Tibial artery (tissue), 4 donors: ENCODE measurements around the gene CRB3.
"Not testable (repeated sequence)": the region's sequence is repeated elsewhere in the genome, so short reads cannot be mapped to it uniquely, and the experiment has no call there.

Experiments used
- DNase-seq, 2 donors: peaks; one replicate each; pipeline ENCODE4 v3.0.0-alpha.2; 2019
- H3K27ac ChIP-seq, 2 donors: fragments of 200-600 bp; sonication (generic) in 1 of 2; 1 replicate in 1 of 2; 2 replicates in 1 of 2; pipeline ENCODE4 v1.5.1; 2018 to 2019; ENCODE audit warnings: mild to moderate bottlenecking in 1 of 2
- H3K27me3 ChIP-seq, 2 donors: fragments of 200-600 bp; sonication (generic) in 1 of 2; one replicate each; pipeline versions ENCODE4 v1.5.1 to v1.6.0; 2016 to 2019
- H3K36me3 ChIP-seq, 3 donors: fragments of 200-600 bp; sonication (generic) in 2 of 3; one replicate each; pipeline ENCODE4 v1.5.1; 2016 to 2019; ENCODE audit warnings: mild to moderate bottlenecking in 2 of 3
- H3K4me1 ChIP-seq, 4 donors: fragments of 200-600 bp; sonication (generic) in 2 of 4; 1 replicate in 3 of 4; 2 replicates in 1 of 4; pipeline ENCODE4 v1.5.1; 2016 to 2019
- H3K4me3 ChIP-seq, 2 donors: fragments of 200-600 bp; sonication (generic) in 1 of 2; 1 replicate in 1 of 2; 2 replicates in 1 of 2; pipeline ENCODE4 v1.5.1; 2018 to 2019; ENCODE audit warnings: mild to moderate bottlenecking in 2 of 2
- H3K9me3 ChIP-seq, 3 donors: fragments of 200-600 bp; sonication (generic) in 1 of 3; one replicate each; pipeline ENCODE4 v1.5.1; 2016 to 2019
- intact Hi-C: fragments of 100-400 bp; cut with DNase I; formaldehyde crosslinking; loops from one replicate; pipeline ENCODE4 v1.15.0; 2023; ENCODE audit warnings: low total_unique reads
- TF ChIP-seq, protein P1 (sequence below), 2 experiments: fragments of 200-600 bp in 1 of 2; fragments of 450-650 bp in 1 of 2; IDR thresholded peaks; one replicate each; pipeline ENCODE4 v1.5.1; 2017 to 2019; ENCODE audit warnings: antibody characterized with exemption in 2 of 2, mild to moderate bottlenecking in 1 of 2, moderate library complexity in 1 of 2

The CRB3 gene

DNA sequence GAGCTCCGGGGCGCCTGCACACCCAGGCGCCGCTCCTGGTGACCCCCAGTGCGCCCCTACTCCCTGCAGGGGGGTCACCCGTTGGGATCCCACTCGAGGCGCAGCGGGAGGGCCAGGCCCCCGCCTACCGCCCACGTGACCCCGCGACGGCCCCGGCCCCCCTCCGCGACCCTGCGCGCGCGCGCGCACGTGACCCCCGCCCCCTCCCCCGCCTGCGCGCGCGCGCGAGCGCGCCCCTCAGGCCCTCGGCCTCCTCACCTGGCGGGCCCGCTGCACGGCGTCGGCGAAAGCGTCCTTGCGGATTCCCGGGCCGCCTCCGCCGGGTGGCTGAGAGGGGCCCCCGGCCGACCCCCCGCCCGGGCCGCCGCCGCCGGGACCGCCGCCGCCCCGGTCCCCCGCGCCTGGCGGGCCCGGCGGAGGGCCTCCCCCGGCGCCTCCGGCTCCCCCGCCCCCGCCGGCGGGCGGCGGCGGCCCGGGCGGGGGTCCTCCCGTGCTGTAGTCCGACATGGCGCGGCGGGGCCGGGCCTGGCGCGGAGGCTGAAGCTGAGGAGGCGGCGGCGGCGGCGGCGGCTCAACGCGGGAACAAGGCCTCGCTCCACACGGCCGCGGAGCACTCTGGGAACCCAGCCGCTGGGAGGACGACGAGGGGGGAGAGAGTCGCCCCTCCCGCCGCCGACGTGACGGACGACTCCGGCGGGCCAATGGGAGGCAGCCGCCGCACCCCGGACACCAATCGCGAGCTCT, 39.7 kb upstream of the CRB3 start, which contains the start of gene KHSRP:
Gene KHSRP (minus strand): TSS at position 617 of the 744 bp plus-strand sequence. CDS start 110 bp downstream, at position 507.
- intact Hi-C loops, result loop anchor here (2.0 kb wide), 1 partner anchor 52 kb away; the partner anchor contains the start of gene ALKBH7
- H3K36me3 ChIP-seq, result peaks cover 10 to 28% (median 27%) of the 10 kb centered on the region in 3 donors
- peak within 1 kb of the TSS; percentile 67 to 75 for H3K4me3 ChIP-seq
- H3K27ac ChIP-seq, result peak within 1 kb of the TSS; percentile 45 to 75
- no peaks in the 10 kb centered on the region for H3K27me3 ChIP-seq
- H3K9me3 ChIP-seq, result no peaks in the 10 kb centered on the region
- DNase-seq, result no peak
- TF ChIP-seq, protein P1, sequence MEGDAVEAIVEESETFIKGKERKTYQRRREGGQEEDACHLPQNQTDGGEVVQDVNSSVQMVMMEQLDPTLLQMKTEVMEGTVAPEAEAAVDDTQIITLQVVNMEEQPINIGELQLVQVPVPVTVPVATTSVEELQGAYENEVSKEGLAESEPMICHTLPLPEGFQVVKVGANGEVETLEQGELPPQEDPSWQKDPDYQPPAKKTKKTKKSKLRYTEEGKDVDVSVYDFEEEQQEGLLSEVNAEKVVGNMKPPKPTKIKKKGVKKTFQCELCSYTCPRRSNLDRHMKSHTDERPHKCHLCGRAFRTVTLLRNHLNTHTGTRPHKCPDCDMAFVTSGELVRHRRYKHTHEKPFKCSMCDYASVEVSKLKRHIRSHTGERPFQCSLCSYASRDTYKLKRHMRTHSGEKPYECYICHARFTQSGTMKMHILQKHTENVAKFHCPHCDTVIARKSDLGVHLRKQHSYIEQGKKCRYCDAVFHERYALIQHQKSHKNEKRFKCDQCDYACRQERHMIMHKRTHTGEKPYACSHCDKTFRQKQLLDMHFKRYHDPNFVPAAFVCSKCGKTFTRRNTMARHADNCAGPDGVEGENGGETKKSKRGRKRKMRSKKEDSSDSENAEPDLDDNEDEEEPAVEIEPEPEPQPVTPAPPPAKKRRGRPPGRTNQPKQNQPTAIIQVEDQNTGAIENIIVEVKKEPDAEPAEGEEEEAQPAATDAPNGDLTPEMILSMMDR (IDR thresholded peaks at IDR 0.05), result no peak
- H3K4me1 ChIP-seq, result peaks cover 0 to 35% (median 27%) of the 10 kb centered on the region in 4 donors

DNA sequence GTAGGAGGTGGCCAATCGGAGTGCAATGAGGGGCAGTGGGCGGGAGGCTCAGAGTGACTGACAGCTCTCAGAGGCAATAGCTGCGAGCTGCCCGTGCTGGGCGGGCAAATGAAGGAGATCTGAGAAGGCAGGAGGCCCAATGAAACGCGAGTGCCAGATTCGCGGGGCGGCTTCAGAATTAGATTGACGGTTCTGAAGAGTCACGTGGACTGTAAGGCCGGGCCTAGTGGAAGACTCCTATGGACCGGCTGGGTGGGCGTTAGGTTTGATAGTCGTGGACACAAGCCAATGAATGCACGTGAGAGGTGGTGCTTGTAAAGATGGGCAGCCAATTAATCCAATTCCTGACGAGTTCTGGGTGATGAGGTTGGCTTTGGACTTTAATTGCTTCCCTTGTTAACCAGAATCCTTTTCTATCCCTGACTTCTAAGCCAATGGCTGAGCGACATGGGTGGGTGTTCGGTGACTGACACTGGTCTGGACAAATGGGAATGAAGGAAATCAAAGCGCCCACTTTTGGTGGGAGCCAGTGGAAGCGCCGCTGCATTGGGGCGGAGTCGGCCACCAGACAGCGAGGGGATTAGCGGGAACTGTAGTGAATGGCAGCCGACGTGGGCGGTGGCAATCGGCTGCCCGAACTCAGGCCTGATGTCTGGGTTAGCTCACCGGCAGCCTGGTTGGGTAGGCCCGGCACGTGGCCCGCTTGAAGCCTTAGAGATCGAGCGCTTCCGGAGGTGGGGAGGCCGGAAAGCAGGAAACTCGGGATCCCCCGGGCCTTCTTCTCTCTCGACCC, 38.9 kb upstream of the CRB3 start:
- TF ChIP-seq, protein P1 (IDR thresholded peaks at IDR 0.05), result peak in 1 of 2 experiments; percentile 35
- peak overlapping the region; percentile 67 to 75 for H3K4me3 ChIP-seq
- no peaks in the 10 kb centered on the region for H3K27me3 ChIP-seq
- no peaks in the 10 kb centered on the region for H3K9me3 ChIP-seq
- H3K36me3 ChIP-seq, result peaks cover 4 to 20% (median 19%) of the 10 kb centered on the region in 3 donors
- intact Hi-C loops, result loop anchor here (2.0 kb wide), 1 partner anchor 52 kb away; the partner anchor contains the start of gene ALKBH7
- H3K4me1 ChIP-seq, result peaks cover 0 to 35% (median 27%) of the 10 kb centered on the region in 4 donors
- peak; percentile 100 for DNase-seq
- H3K27ac ChIP-seq, result peak overlapping the region; percentile 38 to 75

DNA sequence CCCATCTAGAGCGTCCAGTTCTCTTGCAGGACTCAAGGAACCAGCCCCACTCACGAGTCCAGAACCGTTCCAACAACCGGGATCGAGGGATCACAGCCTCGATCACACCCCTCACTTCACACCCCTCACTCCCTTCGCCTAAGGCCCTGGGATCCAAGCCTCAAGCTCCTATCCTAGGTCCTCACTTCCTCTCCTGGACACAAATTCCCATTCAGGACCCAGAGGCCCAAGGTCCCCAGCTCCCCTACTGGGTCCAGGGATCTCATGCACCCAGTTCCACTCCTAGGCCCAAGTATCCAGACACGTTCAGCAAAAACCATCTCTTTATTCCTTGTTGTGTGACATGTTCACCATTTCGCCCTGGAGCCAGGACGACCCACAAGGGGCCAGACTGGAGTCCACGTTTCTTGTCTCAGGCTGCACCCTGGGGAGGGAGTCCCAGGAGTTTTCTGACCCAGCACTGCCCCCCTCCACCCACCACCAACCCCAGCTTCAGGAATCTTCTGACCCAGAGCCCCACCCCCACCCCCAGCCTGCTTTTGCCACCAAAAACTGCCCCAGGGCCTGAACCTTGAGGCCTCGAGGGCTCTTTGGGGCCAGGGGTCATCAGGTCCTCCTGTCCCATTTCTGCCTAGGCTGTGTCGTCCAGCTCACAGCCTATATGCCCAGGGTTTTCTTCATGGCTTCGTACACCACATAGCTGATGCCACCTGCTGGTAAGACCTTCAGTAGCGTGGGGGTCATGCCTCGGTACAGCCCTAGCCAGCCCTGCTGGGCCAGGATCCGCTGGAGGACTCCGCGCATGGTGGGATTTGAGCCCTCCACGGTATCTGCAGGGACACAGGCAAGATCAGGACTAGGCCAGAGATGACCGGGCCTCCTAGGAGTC, 38.1 kb upstream of the CRB3 start:
- TF ChIP-seq, protein P1 (IDR thresholded peaks at IDR 0.05), result no peak
- H3K27ac ChIP-seq, result peak overlapping the region; percentile 38 to 73
- no peak for DNase-seq
- peaks cover 0 to 13% (median 11%) of the 10 kb centered on the region in 3 donors for H3K36me3 ChIP-seq
- intact Hi-C loops, result loop anchor here (2.0 kb wide), 1 partner anchor 53 kb away; the partner anchor contains the start of gene ALKBH7
- peaks cover 0 to 34% (median 27%) of the 10 kb centered on the region in 4 donors for H3K4me1 ChIP-seq
- peak overlapping the region; percentile 10 for H3K4me3 ChIP-seq
- H3K27me3 ChIP-seq, result no peaks in the 10 kb centered on the region
- no peaks in the 10 kb centered on the region for H3K9me3 ChIP-seq

DNA sequence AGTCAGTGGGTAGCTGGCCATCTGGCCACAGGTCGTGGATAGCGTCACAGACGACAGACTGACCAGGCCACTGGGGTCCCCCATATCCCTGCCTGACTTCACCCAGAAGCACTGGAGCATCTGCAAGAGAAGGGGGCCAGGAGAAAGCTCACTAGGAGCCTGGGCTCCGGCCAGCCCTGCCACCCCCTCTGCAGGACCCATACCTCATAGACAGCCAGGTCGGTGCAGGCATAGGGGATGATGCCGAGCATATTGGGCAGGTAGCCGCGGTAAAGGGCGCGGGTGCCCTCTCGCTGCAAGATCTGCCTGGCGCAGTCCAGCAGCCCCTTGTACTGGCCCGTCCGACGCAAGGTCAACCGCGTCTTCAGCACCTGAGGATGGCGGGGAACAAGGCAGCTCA, 36.9 kb upstream of the CRB3 start:
- no peak for DNase-seq
- intact Hi-C loops, result no loop called here
- Histone ChIP-seq H3K9me3 (no peaks in the 10 kb centered on the region), H3K4me3 (no peak overlapping the region), H3K36me3 (peaks cover 0 to 2% (median 0%) of the 10 kb centered on the region in 3 donors), H3K27ac (no peak overlapping the region), H3K27me3 (no peaks in the 10 kb centered on the region), H3K4me1 (peaks cover 0 to 23% (median 19%) of the 10 kb centered on the region in 4 donors)
- TF ChIP-seq, protein P1 (IDR thresholded peaks at IDR 0.05), result no peak

DNA sequence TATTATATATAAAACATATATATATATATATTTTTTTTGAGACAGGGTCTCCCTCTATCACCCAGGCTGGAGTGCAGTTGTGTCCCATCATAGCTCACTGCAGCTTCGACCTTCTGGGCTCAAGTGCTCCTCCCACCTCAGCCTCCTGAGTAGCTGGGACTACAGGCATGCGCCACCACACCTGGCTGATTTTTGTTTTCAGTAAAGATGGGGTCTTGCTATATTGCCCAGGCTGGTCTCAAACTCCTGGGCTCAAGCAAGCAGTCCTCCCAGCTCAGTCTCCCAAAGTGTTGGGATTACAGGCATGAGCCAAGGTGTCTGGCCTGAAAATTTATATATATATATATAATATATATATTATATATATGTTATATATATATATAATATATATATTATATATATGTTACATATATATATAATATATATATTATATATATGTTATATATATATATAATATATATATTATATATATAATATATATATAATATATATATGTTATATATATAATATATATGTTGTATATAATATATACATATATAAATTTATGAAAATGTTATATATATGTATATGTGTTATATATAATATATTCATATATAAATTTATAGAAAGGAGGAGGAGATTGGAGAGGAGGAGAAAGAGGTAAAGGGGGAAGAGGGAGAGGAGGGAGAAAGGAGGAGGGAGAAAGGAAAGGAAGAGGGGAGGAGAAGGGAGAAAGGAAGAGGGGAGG, 35.2 kb upstream of the CRB3 start:
- H3K9me3 ChIP-seq, intact Hi-C loops, H3K27me3 ChIP-seq, DNase-seq, H3K4me1 ChIP-seq, H3K36me3 ChIP-seq, H3K27ac ChIP-seq, H3K4me3 ChIP-seq: not testable (repeated sequence)
